Activated CD8-positive, alpha-beta memory T cell treated with anti-CD3 and anti-CD28 coated beads, Interleukin-2, amount 50 U/mL, for 1 hour (primary cell): ENCODE results near the gene TSEN34.
"Not testable (repeated sequence)": the region's sequence is repeated elsewhere in the genome, so short reads cannot be mapped to it uniquely, and the experiment has no call there.

Experiments used
- DNase-seq: peaks from one replicate; pipeline ENCODE4 v3.0.0-alpha.2; 2020; ENCODE audit errors: extremely low read depth

The TSEN34 gene

DNA sequence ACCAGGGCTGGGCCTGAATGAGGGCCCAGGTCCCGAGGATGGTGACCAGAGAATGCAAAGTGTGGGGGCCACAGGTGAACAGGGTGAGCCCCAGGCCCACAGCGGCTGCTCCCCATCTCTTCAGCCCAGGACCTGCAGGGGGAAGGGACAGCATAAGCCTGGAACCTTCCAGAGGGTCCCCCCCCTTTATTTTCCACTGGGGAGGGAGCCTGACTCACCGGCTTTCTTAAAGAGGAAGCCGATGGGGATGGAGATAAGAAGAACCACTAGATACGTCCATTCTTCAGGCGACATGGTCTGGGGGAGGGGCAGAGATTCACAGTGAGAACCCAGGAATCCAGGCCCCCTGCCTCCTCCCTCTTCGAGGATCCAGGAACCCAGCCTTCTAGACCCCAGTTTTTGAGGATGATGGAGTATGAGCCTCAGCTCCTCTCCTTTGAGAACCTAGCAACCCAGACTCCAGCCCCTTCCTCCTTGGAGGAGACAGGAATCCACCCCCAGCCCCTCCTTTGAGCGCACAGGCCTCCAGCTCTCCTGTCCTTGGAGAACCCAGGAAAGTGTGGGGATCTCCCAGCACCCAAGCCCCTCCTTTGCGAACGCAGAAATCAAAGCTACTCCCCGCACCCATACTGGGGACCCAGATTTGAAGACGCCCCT is 2.8 kb upstream of the TSEN34 start:
- no peak for DNase-seq

DNA sequence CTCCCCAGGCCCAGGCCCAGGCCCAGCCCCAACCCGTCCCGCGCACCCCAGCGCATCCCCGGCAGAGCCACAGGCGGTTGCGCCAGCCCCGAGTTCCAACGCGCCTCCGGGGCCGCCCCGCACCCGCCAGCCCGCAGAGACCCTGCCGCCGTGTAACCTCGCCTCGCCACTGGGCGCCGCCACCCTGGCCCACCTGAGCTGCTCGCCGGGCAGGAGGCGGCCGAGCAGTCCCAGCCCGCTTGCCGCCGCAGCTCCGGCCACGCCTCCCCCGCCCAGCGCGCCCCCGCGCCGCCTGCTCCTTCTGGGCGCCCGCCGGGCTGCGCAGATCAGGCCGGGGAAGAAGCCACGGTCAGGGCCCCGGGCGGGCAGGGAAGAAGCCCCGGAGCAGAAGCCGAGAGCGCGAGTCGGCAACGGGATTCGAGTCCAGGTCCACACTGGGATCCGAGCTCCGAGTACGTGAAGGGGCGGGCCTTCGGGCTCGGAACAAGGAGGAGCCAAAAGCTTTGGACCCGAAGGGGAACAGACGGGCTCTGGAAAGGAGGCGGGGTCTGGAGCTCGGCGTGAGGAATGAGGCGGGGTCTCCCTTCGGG is 1.9 kb upstream of the TSEN34 start, which contains the start of gene MBOAT7:
MBOAT7 (minus strand) TSS at position 436 of the 590 bp plus-strand sequence. CDS start 1,072 bp downstream, outside the sequence.
- DNase-seq, result no peak

DNA sequence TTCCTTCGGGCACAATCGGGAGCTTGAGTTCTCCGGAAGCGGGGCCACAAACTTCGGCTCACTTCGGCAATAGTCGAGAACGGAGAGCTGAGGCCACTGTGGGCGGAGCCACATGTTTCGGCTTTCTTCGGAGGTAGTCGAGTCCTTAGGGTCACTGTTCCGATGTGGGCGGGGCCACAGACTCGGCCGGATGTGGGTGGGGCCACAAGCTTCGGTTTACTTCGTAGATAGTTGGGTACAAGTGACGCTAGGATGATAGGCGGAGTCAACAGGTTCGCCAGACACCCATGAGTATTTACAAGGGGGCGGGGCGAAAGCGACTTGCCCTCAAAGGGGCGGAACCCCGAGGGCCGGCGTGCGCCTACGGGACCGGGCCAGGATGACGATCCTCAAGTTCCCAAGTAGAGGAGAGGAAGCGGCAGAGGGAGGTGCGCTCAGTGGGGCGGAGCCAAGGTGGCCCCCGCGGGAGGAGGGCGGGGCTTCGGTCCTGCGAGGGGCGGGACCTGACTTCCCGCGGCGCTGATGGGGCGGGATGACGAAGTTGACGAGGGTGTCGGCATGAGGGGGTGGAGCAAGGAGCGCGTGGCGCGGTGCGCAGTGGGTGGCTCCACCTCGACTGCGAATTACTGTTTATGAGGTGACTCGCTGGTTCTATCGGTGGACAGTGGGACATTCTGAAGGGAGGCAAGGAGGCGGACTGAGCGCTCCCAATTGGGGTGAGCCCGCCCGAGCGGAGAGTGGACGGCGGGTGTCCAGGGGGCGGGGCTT is 1.2 kb upstream of the TSEN34 start:
- DNase-seq, result peak; percentile 100

DNA sequence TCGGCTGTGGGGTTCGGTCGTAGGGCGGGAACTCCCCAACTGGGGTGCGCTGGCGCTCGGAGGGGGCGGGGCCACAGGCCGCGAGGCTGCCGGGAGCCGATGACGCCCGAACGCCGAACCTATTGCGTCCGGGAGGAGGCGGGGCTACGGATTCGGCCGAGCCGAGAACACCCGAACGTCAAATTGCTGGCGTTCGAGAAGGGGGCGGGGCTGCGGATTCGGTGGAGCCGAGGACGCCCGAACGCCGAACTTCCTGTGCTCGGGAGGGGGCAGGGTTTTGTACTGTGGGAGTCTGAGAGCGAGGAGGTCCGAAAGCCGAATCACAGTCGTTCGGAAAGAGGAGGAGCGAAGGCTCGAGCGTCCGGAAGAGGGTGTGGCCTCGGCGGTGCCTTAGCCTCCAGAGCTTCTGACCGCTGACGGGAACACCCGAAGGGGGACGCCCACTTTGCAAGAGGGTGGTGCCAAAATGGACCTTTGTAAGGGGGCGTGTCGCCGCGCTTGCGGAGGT is 551 bp upstream of the TSEN34 start:
- DNase-seq, result peak; percentile 100

DNA sequence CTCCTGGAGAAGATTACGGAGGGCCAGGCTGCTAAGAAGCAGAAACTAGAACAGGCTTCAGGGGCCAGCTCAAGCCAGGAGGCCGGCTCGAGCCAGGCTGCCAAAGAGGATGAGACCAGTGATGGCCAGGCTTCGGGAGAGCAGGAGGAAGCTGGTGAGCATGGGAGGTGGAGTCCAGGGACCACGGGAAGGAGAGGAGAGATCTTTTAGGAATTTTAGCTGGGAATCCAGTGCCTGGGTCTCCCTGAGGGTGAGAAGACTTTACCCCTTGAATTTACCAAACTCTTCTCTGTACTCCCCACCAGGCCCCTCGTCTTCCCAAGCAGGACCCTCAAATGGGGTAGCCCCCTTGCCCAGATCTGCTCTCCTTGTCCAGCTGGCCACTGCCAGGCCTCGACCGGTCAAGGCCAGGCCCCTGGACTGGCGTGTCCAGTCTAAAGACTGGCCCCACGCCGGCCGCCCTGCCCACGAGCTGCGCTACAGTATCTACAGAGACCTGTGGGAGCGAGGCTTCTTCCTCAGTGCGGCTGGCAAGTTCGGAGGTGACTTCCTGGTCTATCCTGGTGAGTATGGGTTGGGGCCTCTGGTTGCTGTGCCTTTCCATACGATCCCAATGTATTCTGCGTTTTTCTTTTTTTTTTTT is 824 bp downstream of the TSEN34 start:
- no peak for DNase-seq

DNA sequence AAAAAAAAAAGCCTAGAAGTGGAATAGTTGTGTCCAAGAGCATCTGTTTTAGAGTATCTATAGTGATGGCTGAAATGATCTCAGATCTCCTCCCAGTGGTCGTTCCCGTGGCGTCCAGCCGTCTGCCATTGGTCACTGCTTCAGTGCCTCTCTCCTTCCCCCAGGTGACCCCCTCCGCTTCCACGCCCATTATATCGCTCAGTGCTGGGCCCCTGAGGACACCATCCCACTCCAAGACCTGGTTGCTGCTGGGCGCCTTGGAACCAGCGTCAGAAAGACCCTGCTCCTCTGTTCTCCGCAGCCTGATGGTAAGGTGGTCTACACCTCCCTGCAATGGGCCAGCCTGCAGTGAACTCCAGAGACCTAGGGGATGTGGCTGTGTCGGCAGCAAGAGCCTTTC is 1.9 kb downstream of the TSEN34 start:
- DNase-seq, result no peak

DNA sequence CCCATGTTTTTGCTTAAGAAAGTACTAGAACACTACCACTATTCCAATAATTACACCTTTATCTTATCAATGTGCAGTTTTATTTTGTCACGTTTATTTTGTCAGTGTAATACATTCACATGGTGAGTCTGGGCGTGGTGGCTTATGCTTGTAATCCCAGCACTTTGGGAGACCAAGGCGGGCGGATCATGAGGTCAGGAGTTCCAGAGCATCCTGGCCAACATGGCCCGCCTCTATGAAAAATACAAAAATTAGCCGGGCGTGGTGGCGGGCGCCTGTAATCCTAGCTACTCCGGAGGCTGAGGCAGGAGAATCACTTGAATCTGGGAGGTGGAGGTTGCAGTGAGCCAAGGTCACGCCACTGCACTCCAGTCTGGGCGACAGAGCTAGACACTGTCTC is 3.4 kb downstream of the TSEN34 start:
- DNase-seq, result not testable (repeated sequence)

DNA sequence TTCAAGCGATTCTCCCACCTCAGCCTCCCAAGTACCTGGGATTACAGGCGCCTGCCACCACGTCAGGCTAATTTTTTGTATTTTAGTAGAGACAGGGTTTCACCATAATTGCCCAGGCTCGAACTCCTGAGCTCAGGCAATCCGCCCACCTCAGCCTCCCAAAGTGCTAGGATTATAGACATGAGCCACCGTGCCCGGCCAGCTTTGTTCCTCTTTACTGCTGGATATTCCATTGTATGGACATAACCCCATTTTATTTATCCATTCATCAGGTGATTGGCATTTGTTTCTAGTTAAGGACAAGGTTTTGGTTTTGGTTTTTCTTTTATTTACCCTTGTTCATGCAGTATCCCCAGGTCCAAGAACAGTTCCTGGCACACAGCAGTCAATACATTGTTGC is 5.4 kb downstream of the TSEN34 start:
- DNase-seq, result no peak

DNA sequence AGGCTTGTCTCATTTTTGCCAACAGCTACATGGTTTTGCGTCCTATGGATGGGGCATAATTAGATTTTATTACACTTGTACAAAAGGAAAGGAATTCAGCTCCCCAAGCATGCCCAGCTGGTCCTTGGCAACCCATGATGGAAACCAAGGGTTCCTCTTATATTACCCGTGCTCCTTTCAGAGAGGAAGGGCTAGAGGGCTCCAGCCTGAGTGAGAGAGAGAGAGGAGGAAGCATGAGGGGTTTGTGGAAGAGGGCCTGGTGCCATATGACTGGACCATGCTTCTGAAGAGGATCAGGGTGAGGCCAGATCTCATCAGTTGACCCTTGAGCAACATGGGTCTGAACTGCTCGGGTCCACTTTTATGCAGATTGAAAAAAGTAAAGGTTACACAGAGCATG is 6.0 kb downstream of the TSEN34 start:
- no peak for DNase-seq

DNA sequence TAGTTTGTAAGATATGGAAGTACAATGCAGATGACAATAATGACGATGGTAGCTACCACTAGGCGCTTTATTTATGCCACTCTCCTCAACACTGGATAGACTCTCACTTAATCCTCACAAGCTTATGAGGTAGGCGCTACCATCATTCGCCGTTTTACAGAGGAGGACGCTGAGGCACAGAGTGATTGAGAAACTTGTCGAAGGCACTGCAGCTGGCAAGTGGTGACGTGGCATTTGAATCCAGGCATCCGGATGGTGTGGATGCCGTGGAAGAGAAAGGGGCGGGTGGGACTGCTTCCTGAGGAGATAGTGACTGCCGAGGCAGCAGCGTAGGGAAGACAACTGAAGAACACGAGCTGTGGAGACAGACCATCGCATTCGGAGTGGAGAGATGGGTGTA is 8.3 kb downstream of the TSEN34 start:
- no peak for DNase-seq

DNA sequence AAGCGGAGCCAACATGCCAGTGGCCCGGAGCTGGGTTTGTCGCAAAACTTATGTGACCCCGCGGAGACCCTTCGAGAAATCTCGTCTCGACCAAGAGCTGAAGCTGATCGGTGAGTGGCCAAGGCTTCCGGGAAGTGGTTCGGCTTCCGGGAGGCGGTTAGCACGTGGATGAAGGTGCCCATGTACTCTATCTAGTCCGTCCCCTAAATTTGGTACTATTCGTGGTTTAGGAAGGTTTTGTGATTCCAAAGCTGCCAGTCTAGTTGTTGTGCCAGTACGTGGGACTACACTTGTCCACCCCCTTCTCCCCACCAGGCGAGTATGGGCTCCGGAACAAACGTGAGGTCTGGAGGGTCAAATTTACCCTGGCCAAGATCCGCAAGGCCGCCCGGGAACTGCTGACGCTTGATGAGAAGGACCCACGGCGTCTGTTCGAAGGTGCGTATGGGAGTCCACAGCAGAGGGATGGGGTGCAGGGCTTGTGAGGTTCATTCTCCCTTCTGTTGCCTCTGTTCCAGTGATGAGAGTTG is 10.1 kb downstream of the TSEN34 start:
- DNase-seq, result no peak

DNA sequence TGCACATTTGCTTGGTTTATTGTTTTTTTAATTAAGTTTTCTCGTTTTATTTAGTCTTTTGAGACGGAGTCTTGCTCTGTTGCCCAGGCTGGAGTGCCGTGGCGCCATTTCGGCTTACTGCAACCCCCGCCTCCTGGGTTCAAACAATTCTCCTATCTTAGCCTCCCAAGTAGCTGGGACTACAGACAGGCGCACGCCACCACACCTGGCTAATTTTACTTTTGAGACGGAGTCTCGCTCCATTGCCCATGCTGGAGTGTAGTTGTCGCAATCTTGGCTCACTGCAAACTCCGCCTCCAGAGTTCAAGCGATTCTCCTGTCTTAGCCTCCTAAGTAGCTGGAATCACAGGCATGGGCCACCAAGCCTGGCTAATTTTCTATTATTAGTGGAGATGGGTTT is 10.9 kb downstream of the TSEN34 start:
- DNase-seq, result no peak

DNA sequence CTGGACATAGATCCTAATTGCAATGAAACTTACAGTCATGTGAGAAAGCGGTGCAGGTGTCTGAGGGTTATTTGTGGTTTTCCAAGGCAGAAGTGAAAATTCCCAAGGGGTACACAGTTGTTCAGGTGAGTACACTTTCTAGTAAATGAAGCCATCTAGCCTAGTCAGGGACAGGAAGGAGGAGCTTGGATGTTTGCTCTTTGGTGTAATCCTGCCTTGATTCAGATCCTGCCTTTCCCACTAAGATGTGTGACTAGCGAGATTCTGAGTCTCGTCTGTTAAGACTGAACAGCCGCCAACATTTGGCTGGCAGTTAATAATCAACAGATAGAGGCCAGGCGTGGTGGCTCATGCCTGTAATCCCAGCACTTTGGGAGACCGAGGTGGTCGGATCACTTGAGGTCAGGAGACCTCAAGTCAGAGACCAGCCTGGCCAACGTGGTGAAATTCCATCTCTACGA is 12.1 kb downstream of the TSEN34 start:
- DNase-seq, result no peak

DNA sequence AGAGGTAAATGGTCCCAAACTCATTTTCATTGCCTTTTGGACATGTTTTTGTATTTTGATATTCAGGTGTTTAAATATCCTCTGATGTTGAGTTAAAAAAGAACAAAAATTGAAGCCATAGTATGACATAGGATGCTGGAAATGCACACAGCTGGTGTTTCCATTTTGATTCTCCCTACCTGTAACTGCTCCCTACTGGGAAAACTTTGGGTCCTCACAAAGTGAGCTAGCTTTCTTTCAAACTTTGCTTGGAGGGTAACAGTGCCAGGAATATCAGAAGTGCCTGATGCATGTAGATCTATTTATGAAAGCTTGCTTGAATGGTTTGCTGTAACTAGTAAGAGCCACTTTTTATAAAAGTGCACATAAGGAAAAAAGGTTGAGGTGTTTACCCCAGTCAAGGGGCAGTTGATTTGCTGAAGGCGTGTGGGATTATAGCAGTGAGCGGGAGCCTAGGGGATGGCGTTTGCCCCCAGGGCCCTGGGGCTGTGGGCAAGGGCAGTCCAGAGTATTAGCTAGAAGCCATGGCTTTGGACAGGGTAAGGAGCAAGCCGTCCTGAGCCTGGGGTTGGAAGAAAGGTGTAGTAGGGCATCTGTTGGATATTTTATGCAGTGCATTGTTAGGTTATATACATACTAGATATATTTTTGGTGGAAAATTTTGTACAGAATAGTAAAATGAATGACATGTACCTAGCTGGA is 13.8 kb downstream of the TSEN34 start:
- no peak for DNase-seq

DNA sequence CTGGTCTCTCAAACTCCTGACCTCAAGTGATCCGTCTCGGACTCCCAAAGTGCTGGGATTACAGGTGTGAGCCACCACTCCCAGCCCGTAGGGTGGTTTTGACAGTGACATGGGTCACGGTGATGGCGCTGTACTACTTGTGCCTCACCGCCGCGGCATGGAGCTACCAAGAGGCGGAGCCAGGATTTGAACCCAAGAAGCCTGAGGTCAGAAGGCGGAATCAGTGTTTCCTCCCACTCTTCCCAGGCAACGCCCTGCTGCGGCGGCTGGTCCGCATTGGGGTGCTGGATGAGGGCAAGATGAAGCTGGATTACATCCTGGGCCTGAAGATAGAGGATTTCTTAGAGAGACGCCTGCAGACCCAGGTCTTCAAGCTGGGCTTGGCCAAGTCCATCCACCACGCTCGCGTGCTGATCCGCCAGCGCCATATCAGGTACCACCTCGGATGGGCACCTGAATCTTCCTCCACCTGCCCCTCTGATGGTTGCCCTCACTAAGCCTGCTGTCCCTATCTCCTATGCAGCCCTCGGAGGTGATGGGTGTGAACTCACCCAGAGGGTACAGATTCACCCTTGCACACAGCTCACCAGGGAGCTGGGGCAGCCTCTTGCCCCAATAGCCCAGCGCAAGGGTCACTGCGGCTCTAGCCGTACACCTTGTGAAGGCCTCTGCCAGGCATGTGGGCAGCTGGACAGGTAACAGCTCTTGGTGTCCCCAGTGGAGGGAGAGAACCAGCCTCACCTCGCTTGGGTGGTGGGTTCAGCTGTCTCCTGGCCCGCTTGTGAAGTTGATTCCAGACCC is 15.1 kb downstream of the TSEN34 start:
- DNase-seq, result no peak

DNA sequence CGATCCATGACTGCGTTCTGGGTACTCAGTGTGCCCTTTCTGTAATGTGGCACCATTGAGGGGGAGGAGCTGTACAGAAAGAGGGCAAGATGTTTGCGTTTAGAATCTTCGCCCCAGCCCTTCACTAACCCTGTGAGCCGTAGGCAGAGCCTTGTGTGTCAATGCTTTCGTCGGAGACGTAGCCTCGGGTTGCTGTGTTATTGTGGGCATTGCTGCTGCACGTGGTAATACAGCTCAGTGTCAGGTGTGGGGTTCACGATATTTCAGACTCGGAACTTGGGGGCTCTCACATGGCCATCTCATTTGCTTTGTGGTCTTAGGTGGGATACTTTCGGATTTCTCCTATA is 15.7 kb downstream of the TSEN34 start:
- no peak for DNase-seq

DNA sequence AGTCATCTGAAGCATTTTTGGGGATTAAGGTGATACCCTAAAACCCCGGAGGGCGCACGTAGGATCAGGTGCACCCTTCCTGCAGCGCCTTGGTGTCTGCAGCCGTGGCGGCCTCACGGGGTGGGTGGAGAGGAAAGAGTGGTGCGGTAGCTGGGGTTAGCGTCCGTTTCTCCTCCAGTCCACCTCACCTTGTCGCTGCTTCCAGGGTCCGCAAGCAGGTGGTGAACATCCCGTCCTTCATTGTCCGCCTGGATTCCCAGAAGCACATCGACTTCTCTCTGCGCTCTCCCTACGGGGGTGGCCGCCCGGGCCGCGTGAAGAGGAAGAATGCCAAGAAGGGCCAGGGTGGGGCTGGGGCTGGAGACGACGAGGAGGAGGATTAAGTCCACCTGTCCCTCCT is 16.1 kb downstream of the TSEN34 start:
- DNase-seq, result not testable (repeated sequence)

DNA sequence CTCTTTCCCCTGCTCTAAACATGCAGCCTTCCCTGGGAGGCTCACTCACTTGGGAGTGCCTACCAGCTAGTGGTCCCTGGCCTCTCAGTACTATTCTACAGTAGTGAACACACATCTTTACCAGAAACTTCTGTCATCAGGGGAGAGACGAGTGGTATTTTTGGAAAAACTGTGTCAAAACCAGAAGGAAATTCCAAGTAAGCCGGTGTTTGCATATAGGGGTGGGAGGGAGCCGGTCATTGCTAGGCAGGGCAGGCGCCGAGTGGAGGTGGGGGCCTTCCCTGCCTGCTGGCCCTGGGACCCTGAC is 16.5 kb downstream of the TSEN34 start:
- DNase-seq, result no peak

DNA sequence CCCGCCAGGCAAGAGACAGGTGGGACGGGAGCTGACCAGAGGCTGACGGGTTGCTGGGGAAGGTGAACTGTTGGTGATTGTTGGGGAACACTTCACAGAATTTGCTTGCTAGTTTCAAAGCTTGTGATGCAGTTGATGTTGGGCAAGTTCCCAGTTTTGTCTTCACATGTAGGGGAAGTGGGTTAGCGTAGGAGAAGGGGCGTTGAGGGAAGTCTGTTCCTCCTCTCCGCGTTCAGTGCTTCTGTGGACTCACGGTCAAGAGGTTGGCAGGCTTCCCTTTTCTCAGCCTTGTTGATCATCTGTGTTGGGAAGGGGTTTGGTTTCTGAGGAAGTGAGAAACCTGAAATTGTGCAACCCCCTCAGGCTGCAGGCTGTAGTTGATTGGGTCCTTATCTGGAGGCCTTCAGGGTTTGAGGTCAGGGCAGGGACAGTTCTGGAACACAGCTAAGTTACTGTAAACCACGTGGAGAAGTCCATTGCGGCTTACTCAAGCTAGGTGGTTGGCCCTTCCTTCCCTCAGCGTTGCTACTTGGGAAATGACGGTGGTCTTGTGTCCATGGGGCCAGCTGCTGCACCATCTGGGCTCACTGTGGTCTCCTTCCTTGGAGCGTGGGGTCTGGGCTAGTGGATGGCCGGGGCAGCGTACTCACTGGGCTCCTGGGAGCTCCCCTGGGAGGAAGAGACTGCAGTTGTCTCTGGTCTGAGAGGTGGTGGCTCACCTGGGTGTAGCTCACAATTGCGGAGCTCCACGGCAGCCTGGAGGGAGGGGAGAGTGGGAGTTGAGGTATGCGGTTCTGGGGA is 17.1 kb downstream of the TSEN34 start:
- no peak for DNase-seq

DNA sequence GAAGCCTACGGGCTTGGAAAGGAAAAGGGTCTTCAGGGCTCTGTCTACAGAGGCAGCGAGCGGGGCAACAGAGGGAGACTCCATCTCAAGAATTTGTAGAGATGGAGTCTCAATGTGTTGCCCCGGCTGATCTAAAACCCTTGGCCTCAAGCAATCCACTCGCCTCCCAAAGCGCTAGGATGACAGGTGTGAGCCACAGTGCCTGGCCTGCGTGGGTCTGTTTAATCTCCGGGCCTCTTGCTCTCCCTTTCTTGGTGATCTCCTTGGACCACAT is 17.6 kb downstream of the TSEN34 start:
- no peak for DNase-seq
